B cell (primary cell): ENCODE results near the gene GREM1.

Experiments
- EZH2 ChIP-seq: IDR thresholded peaks from 2 replicates; pipeline ENCODE4 v1.6.1; 2012; ENCODE audit warnings: borderline replicate concordance, low read depth, mild to moderate bottlenecking, moderate library complexity, low read length; ENCODE audit not compliant: insufficient read depth, poor library complexity, severe bottlenecking
- TF ChIP-seq, protein P1 (sequence below): fragments of 200-600 bp; IDR thresholded peaks from one replicate; pipeline ENCODE4 v1.8.0; 2022; ENCODE audit warnings: antibody characterized with exemption, mild to moderate bottlenecking

- TF ChIP-seq, protein P1, sequence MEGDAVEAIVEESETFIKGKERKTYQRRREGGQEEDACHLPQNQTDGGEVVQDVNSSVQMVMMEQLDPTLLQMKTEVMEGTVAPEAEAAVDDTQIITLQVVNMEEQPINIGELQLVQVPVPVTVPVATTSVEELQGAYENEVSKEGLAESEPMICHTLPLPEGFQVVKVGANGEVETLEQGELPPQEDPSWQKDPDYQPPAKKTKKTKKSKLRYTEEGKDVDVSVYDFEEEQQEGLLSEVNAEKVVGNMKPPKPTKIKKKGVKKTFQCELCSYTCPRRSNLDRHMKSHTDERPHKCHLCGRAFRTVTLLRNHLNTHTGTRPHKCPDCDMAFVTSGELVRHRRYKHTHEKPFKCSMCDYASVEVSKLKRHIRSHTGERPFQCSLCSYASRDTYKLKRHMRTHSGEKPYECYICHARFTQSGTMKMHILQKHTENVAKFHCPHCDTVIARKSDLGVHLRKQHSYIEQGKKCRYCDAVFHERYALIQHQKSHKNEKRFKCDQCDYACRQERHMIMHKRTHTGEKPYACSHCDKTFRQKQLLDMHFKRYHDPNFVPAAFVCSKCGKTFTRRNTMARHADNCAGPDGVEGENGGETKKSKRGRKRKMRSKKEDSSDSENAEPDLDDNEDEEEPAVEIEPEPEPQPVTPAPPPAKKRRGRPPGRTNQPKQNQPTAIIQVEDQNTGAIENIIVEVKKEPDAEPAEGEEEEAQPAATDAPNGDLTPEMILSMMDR, result no peak
- no peak for TF ChIP-seq EZH2
Measured at GRCh38 chr15:32786906-32787305, 69.1 kb downstream of the GREM1 start.
